ENCODE data around the gene MYL7.
"Not testable (repeated sequence)": the region's sequence is repeated elsewhere in the genome, so short reads cannot be mapped to it uniquely, and the experiment has no call there.

Gene MYL7

GRCh38 chr7:44172352-44172751, 31.2 kb upstream of the MYL7 start:
- no peak for DNase-seq (ENCODE audit: low read depth in 2 of 3, low spot score in 1 of 3)

DNA sequence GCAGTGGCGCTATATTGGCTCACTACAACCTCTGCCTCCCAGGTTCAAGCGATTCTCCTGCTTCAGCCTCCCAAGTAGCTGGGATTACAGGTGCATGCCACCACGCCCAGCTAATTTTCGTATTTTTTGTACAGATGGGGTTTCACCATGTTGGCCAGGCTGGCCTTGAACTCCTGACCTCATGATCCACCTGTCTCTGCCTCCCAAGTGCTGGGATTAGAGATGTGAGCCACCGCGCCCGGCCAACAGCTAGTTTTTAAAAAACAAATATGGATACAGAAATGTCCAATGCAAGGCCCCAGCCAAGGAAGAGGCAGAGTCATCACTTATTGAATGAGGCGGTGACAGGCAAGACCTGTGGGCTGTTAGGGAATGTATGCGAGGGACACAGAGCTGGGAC, 30.8 kb upstream of the MYL7 start:
- not testable (repeated sequence) for DNase-seq (ENCODE audit: low read depth in 2 of 3, low spot score in 1 of 3)

DNA sequence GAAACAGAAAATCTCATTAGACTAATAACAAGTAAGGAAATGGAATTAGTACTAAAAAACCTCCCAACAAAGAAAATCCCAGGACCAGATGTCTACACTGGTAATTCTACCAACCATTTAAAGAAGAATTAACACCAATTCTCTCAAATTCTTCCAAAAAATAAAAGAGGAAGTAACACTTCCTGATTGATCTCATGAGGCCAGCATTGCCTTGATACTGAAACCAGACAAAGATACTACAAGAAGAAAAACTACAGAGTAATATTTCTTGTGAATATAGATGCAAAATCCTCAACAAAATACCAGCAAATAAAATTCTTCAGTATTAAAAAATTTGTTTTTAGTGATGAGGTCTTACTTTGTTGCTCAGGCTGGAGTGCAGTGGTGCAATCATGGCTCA, 26.8 kb upstream of the MYL7 start:
- no peak for DNase-seq (ENCODE audit: low read depth in 2 of 3, low spot score in 1 of 3)

DNA sequence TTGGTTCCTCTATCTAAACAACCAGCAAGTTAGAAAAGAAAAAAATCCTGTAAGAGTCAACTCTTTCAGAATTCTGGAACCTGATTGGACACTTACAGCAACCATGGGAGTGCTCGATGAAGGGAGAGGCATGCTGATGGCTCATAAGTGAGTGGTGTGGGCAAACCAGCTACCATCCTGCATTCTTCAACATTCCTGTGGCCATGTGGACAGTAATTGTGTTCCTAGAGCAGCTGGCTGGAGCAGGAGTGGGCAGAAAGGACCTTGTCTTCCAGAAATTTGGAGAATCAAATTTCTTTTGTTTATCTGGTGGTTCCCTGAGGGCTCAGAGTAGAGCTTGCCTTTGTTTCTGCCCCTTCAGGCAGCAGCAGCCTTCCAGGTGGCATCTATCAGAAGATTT, 22.5 kb upstream of the MYL7 start:
- no peak for DNase-seq (ENCODE audit: low read depth in 2 of 3, low spot score in 1 of 3)

DNA sequence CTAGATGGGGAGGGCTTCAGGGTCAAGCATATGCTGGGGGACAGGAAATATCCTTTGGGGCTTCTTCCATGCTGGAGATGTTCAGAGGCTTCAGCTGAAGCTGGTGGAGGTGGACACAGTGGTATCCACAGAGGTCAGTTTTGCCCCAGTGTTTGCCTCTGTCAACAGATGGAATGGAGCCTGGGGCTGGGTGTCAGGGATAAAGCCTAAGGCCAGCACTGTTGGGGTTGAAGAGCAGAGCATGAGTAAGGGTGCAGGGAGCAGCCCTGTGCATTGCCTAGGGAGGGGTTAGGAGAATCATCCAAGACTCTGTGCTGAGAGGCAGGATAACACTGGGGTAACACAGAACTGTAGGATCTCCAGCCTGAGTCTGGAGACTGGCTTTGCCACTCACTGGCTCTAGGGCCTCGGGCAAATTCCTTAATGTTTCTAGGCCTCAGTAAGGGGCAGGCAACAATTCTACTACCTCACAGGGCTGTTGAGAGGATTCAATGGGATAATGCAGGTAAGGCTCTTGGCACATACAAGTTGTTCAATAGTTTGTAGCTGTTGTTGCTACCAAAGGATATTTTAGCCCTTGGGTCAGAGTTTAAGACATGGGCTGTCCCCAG, 21.8 kb upstream of the MYL7 start:
- DNase-seq (ENCODE audit: low read depth in 2 of 3, low spot score in 1 of 3): no peak

DNA sequence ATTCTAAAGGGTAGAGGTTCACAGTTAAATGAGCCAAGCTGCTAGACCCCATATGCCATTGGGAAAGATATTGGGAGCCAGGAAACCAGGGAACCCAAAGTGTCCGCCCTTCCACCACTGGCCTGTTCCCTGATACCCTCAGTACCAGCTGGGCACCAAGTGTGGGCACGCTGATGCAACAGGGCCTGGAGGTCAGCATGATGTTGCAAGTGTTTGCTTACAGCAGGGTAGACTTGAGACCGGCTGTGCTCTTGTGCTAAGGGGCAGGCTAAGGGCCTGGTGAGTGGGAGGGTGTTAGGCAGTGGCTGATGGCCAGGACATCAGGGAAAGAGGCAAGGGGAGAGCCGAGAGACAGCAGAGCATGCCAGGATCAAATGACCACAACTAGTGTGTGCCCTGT, 21.0 kb upstream of the MYL7 start:
- DNase-seq (ENCODE audit: low read depth in 2 of 3, low spot score in 1 of 3): no peak

DNA sequence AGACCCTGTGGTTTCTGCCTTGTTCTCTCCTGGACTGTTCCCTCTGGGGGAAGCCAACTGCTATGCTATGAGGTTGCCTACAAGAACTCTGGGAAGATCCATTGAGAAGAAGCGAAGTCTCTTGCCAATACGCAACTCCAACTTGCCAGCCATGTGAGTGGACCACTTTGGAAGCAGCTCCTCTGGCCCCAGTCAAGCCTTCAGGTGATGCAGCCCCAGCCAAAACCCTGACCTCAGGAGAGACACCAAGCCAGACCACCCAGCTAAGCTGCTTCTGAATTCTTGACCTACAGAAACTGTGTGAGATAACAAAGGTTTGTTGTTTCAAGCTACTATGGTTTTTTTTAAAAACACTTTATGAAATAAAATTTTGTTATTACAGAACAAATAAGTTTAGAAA, 20.2 kb upstream of the MYL7 start:
- no peak for DNase-seq (ENCODE audit: low read depth in 2 of 3, low spot score in 1 of 3)

- no peak for DNase-seq (ENCODE audit: low read depth in 2 of 3, low spot score in 1 of 3)
These were observed 18.9 kb upstream of the MYL7 start for GRCh38 chr7:44159824-44160630.

- DNase-seq (ENCODE audit: low read depth in 2 of 3, low spot score in 1 of 3): no peak
These were observed 17.9 kb upstream of the MYL7 start for GRCh38 chr7:44158873-44159631.

- DNase-seq (ENCODE audit: low read depth in 2 of 3, low spot score in 1 of 3): no peak
These were observed 17.2 kb upstream of the MYL7 start for GRCh38 chr7:44158096-44158872.

DNA sequence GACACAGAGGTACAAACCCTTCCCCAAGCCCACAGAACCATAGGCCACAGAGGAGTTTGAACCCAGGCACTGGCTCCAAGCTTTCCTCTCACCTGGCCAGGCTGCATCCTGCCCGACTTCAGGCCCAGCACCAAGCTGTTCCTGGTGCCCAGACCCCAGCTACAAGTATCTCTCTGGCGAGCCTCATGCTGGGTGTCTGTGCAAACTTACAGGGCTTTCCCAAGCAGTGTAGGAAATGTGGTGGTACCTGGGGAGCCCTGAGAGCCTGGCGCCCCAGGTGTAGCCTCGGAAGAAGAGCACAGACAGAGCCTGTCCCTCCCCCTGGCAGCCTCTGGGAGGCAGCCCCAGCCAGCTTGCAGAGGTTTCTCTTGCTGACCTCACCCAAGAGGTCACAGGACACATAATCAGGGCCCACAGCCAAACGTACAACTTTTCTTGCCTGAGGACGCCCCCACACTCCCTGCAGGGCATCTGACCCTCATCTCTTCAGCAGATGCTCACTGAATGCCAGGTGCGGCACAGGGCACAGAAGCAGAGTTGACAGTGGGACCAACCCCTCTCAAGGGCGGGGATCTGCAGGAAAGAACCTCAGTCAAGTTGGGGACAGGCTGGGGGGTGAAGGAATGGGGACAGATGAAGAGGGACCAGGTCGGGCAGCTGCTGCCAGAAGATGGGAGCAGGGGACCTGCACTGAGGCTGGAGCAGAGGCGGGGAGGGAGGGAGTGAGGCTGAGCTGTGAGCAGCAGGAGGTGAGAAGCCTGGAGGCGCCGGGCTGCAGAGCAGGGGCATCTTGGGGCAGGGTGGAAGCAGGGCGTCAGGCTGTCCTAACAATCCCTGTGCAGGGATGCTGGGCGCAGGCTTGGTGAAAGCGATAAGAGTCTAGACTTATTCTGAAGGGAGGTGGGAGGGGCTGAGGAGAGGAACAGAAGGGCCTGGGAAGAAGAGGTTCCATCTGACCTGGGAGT, 16.3 kb upstream of the MYL7 start:
- DNase-seq (ENCODE audit: low read depth in 2 of 3, low spot score in 1 of 3): no peak

DNA sequence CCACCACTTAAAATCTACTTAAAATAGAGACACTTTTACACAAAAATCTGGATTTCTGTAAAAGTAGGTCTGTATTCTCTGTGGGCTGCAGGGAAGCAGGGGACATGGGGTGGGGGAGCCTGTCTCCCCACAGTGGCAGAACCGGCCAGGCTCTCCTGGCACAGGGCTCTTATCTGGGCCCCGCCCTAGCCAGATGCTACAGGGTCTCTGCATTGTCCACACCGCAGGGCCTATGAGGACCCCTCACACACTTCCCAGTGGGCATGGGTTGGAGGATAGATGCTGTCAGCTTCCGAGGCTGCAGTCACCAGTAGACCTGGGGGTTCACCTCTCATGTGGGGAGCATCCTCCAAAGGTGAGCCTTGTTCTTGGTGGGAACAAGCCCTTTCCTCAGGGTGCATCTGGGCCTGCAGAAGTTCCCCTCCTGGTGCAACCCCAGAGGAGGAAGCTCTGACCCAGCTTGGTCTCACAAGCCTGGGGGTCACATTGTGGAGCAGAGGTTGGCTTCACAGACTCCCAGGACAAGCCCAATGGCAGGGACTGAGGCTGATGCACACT, 15.4 kb upstream of the MYL7 start:
- DNase-seq (ENCODE audit: low read depth in 2 of 3, low spot score in 1 of 3): no peak

DNA sequence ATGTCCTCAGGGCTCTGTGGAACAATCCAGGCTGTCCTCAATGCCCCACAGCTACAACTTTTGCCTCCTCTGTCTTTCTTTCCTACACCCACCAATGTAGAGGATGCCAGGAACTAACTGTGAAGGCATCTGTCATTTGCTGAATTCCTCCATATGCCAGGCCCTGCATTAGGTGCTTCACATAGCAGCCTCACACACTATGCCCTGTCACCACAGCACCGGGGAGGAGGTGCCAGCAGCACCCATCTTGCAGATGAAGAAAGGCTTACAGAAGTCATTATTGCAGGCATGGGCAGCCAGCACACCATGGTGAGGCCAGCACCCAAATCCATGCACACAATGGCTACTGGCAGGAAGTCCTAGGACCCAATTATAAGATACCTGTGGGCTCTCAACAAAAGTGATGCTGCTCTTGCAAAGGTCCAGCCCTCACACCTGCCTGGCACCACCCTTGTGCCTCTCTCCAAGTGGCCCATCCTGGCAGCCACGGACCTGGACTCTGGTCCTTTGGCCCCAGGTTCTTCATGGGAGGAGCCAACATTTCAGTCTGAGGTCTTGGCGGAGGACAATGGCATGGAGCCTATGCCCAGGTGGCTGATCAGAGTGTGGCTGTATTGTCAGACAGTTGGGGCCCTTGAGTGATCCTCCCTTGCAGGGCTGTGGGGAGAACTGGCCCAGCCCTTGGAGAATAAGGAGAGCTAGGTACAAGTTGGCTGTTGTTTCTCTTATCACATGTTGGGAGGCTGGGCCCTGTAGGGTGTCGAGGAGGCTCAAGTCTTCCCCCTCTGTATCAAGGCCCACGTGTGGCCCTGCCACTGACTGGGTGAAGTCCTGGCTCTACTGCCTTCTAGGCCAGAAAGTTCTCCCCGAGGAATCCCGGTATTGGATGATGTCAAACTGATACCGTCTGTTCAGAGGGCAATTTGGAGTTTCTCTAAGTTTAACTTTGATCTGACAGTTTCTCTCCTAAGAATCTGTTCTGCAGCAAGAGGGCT, 14.4 kb upstream of the MYL7 start:
- no peak for DNase-seq (ENCODE audit: low read depth in 2 of 3, low spot score in 1 of 3)

DNA sequence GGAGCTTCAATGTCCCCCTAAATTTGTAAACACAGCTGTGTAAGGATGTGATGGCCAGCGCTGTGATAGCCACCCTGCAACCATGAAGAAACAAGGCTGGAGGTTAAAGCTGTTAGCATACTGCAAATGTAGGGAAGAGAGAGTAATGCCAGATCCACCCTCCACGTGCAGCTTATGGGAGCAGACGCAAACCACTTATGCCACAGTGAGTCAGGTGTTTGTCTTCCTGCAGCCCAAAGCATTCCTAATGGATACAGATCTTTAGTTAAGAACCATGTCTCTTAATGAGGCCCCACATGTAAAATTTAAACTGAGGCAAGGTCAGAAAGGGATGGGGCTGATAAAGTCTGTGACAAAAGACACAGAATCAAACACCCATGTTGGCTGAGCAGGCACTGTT, 13.6 kb upstream of the MYL7 start:
- DNase-seq (ENCODE audit: low read depth in 2 of 3, low spot score in 1 of 3): no peak

DNA sequence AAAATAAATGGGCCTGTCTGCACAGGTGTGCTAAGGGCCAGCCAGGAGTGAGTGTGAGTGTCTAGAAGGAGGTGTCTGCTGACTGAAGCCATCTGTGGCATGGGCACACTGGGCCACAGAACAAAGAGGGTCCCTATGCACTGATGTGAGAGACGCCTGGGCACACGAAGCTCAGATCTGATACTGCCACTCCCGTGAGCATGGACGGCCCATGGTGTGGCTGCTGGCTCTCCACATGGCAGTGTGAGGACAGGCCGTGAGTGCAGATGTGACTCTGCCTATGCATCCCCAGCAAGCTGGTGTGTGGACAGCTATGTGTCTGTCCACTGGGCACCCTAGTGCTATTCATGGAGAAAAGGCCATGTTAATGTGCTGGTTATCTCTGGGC, 12.8 kb upstream of the MYL7 start:
- DNase-seq (ENCODE audit: low read depth in 2 of 3, low spot score in 1 of 3): no peak

DNA sequence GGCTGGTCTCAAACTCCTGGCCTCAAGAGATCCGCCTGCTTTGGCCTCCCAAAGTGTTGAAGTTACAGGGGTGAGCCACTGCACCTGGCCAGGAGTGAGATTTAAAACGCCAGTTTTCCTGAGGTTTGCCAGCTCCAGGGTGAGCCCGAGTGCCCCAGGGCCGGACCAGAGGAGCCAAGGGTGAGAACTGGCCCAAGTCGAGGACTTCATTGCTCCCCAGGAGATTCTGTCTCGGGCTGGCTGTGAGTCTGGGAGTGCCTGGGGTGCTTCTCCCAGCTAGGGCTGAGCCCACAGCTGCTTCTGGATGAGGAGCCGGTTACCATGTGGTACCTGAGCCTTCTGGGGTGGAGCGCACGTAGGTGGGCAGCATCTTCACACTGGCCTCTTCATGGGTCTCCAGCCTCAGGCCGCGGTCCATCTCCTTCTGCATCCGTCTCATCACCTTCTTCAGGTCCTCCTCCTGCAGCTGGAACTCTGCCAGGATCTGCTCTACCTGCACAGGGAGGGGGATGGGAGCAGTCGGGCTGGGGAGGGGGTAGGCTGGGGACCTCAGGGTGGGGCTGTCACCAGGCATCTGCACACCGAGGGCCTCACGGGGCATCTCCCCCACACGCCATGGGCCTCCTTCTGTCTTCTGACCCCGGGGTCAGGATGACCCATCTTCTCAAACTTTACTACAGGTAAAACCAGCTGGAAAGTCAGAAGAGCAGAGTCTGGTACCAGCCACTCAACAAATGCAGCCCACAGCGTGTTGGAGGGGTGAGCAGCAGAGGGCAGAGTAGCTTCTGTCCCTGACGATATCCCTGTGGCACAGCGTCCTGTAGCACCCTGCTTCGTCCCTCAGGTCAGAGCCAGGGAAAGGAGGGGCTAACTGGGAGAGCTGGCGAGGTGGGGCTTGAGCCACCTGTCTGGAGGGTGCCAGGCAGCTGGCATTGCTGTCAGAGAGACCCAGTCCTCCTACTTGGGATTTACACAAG, 12.1 kb upstream of the MYL7 start:
- no peak for DNase-seq (ENCODE audit: low read depth in 2 of 3, low spot score in 1 of 3)

GRCh38 chr7:44151956-44152355, 10.8 kb upstream of the MYL7 start:
- no peak for DNase-seq (ENCODE audit: low read depth in 2 of 3, low spot score in 1 of 3)

Data from stimulated activated CD4-positive, alpha-beta T cell treated with anti-CD3 and anti-CD28 coated beads, Interleukin-12 subunit alpha, Interleukin-12 subunit beta, amount 100 ng/mL, for 48 hours (primary cell).